B cell (primary cell): ENCODE data around the gene TGFB1. TPM values are rescaled to one million over a fixed set of nuclear protein-coding genes. Genes with fewer than 3 reads are reported as not detected.
A peak's percentile ranks its signal among the peaks of the same experiment; 100 is the strongest.

Experiments
- ATAC-seq: fragments of 200-7000 bp; cut with Tn5 transposase; one replicate; pipeline ENCODE4 v1.10.0; 2021; ENCODE audit warnings: low read depth, mild to moderate bottlenecking, moderate number of reproducible peaks, moderate library complexity
- CTCF ChIA-PET: fragments of 350-600 bp; sonication (Branson Sonifier 250); formaldehyde crosslinking; loops from one replicate; lab custom pipeline; 2021; ENCODE audit warnings: antibody characterized with exemption, inconsistent platforms; lab: Charles Lee
- POLR2A ChIA-PET: fragments of 350-600 bp; sonication (Branson Sonifier 250); formaldehyde crosslinking; loops from one replicate; lab custom pipeline; 2021; ENCODE audit warnings: antibody characterized with exemption; lab: Charles Lee
- DNase-seq: peaks from one replicate; pipeline ENCODE4 v3.0.0; 2013
- H2AFZ ChIP-seq: 2 replicates; pipeline ENCODE4 v1.6.1; 2012; ENCODE audit warnings: mild to moderate bottlenecking, low read depth, low read length; ENCODE audit not compliant: insufficient read depth, poor library complexity, severe bottlenecking
- H3K27ac ChIP-seq, 2 donors: 1 replicate in 1 of 2; 2 replicates in 1 of 2; pipeline ENCODE4 v1.5.1; 2012 to 2013; ENCODE audit warnings: low read length in 2 of 2, mild to moderate bottlenecking in 2 of 2, moderate library complexity in 1 of 2
- H3K27me3 ChIP-seq, 4 experiments: fragments of 200-600 bp in 1 of 4; sonication (generic) in 1 of 4; replicated peaks in 1 of 4; 1 replicate in 2 of 4; 2 replicates in 2 of 4; pipeline versions ENCODE4 v1.6.1 to v1.7.0; 2013 to 2016; ENCODE audit warnings: low read length in 3 of 4, mild to moderate bottlenecking in 2 of 4, mixed read lengths in 1 of 4, moderate library complexity in 1 of 4; ENCODE audit not compliant: insufficient read depth in 4 of 4, control insufficient read depth in 3 of 4; ENCODE audit errors: control extremely low read depth in 1 of 4
- H3K36me3 ChIP-seq, 2 experiments: replicated peaks in 1 of 2; 1 replicate in 1 of 2; 2 replicates in 1 of 2; pipeline versions ENCODE4 v1.6.1 to v1.7.1; 2013; ENCODE audit warnings: low read length in 1 of 2; ENCODE audit not compliant: insufficient read depth in 2 of 2, control insufficient read depth in 1 of 2; ENCODE audit errors: control extremely low read depth in 1 of 2, extremely low read depth in 1 of 2
- H3K4me1 ChIP-seq, 2 donors: fragments of 200-600 bp in 1 of 2; sonication (generic) in 1 of 2; 1 replicate in 1 of 2; 2 replicates in 1 of 2; pipeline versions ENCODE4 v1.5.1 to v1.6.1; 2013 to 2017; ENCODE audit warnings: low read length in 2 of 2; ENCODE audit not compliant: control insufficient read depth in 2 of 2, insufficient read depth in 2 of 2
- H3K4me2 ChIP-seq: replicated peaks from 2 replicates; pipeline ENCODE3; 2012; ENCODE audit warnings: mild to moderate bottlenecking, low read depth, low read length; ENCODE audit not compliant: poor library complexity, severe bottlenecking
- H3K4me3 ChIP-seq, 5 experiments: fragments of 200-600 bp in 1 of 5; sonication (generic) in 1 of 5; 1 replicate in 3 of 5; 2 replicates in 2 of 5; pipeline versions ENCODE4 v1.5.1 to v1.7.0; 2011 to 2016; ENCODE audit warnings: low read length in 4 of 5, mild to moderate bottlenecking in 4 of 5, low read depth in 2 of 5, control low read depth in 1 of 5, moderate library complexity in 1 of 5; ENCODE audit not compliant: insufficient read depth in 1 of 5; ENCODE audit errors: control extremely low read depth in 1 of 5, extremely low read depth in 1 of 5
- H3K79me2 ChIP-seq: fragments of 200-600 bp; sonication (generic); one replicate; pipeline ENCODE4 v1.6.0; 2016; ENCODE audit warnings: low read length; ENCODE audit not compliant: control insufficient read depth, insufficient read depth
- H3K9ac ChIP-seq: fragments of 200-600 bp; sonication (generic); 2 replicates; pipeline ENCODE4 v1.6.1; 2017; ENCODE audit warnings: mild to moderate bottlenecking, low read length, moderate library complexity
- H3K9me3 ChIP-seq, 3 donors: one replicate each; pipeline versions ENCODE4 v1.6.1 to v1.7.1; 2013; ENCODE audit warnings: low read length in 2 of 3; ENCODE audit not compliant: control insufficient read depth in 2 of 3, insufficient read depth in 1 of 3; ENCODE audit errors: control extremely low read depth in 1 of 3
- H4K20me1 ChIP-seq: 2 replicates; pipeline ENCODE4 v1.6.0; 2012; ENCODE audit warnings: mild to moderate bottlenecking, low read length; ENCODE audit not compliant: insufficient read depth, control insufficient read depth, poor library complexity, severe bottlenecking
- H3K27ac Mint-ChIP-seq: one replicate; pipeline ENCODE4 v1.8.0; 2021; ENCODE audit warnings: mixed read lengths
- H3K27me3 Mint-ChIP-seq: one replicate; pipeline ENCODE4 v1.8.0; 2021; ENCODE audit warnings: mixed read lengths
- H3K4me1 Mint-ChIP-seq: one replicate; pipeline ENCODE4 v1.8.0; 2021; ENCODE audit warnings: mixed read lengths
- H3K4me3 Mint-ChIP-seq: one replicate; pipeline ENCODE4 v1.8.0; 2021; ENCODE audit warnings: mixed read lengths
- H3K9me3 Mint-ChIP-seq: one replicate; pipeline ENCODE4 v1.8.0; 2022; ENCODE audit warnings: mixed read lengths; ENCODE audit not compliant: insufficient read depth
- CTCF ChIP-seq: fragments of 200-600 bp; IDR thresholded peaks from one replicate; pipeline ENCODE4 v1.8.0; 2022; ENCODE audit warnings: antibody characterized with exemption, mild to moderate bottlenecking
- EZH2 ChIP-seq: IDR thresholded peaks from 2 replicates; pipeline ENCODE4 v1.6.1; 2012; ENCODE audit warnings: borderline replicate concordance, low read depth, mild to moderate bottlenecking, moderate library complexity, low read length; ENCODE audit not compliant: insufficient read depth, poor library complexity, severe bottlenecking
- WGBS: methylation state at CpG from one replicate; pipeline ENCODE4 v1.1.5; 2013; ENCODE audit warnings: missing lambda C conversion rate; ENCODE audit not compliant: insufficient coverage; 5-methylcytosine and 5-hydroxymethylcytosine counted together
- intact Hi-C: fragments of 100-400 bp; cut with micrococcal nuclease; formaldehyde crosslinking; loops from one replicate; pipeline ENCODE4 v1.10.0; 2022
- polyA plus RNA-seq: library from polyadenylated mRNA; depleted of rRNA; stranded (reverse); fragments of >200 nt; gene quantifications from 2 replicates; pipeline ENCODE4 v1.2.3, GENCODE V29; 2012
- total RNA-seq, 2 donors: library from RNA; stranded (reverse); fragments of 120-200 nt in 1 of 2; gene quantifications; 1 replicate in 1 of 2; 2 replicates in 1 of 2; pipeline versions ENCODE4 v1.2.3 to v1.2.4, GENCODE V29; 2013 to 2022

The TGFB1 gene
- total and polyA plus RNA-seq, 2 donors (not counting 1 experiment from before 2014, with no cell fraction given), result 109 to 120 TPM

- DNase-seq (no peak), ATAC-seq (no peak)
- no peaks in the 10 kb centered on the region for H3K27me3 Mint-ChIP-seq
- H3K79me2 ChIP-seq, result peaks cover 40% of the 10 kb centered on the region
- H3K9me3 Mint-ChIP-seq, result no peaks in the 10 kb centered on the region
- 93% methylated on average over 1 of the region's 1 CpG for WGBS
- no peak overlapping the region for H2AFZ ChIP-seq
- H3K4me2 ChIP-seq, result no peak overlapping the region
- H3K27ac ChIP-seq, result no peak overlapping the region
- TF ChIP-seq CTCF (no peak), EZH2 (no peak)
- peaks cover 36% of the 10 kb centered on the region for H4K20me1 ChIP-seq
- intact Hi-C loops, result no loop called here
- peak overlapping the region; percentile 83 for H3K27ac Mint-ChIP-seq
- ChIA-PET CTCF (interaction anchor here (0.6 to 7.6 kb wide), 9 partner anchors 9 to 221 kb away, joined by 3 to 130 read pairs (median 4); partner anchors contain the start of genes B9D2, CCDC97, CEACAM21 and DMAC2), POLR2A (interaction anchor here (0.5 to 5.0 kb wide), 3 partner anchors 9 to 952 kb away, joined by 4 to 69 read pairs (median 4); partner anchors contain the start of gene B9D2)
- no peak overlapping the region for H3K4me3 ChIP-seq
- H3K4me3 Mint-ChIP-seq, result peak overlapping the region; percentile 56
- H3K4me1 Mint-ChIP-seq, result peaks cover 31% of the 10 kb centered on the region
- no peaks in the 10 kb centered on the region for H3K27me3 ChIP-seq
- H3K9ac ChIP-seq, result no peak overlapping the region
- H3K9me3 ChIP-seq, result no peaks in the 10 kb centered on the region
- H3K4me1 ChIP-seq, result peaks cover 13 to 17% of the 10 kb centered on the region in 2 donors
- H3K36me3 ChIP-seq, result no peaks in the 10 kb centered on the region
These were observed 1.3 kb upstream of the TGFB1 start for GRCh38 chr19:41355035-41355434.

DNA sequence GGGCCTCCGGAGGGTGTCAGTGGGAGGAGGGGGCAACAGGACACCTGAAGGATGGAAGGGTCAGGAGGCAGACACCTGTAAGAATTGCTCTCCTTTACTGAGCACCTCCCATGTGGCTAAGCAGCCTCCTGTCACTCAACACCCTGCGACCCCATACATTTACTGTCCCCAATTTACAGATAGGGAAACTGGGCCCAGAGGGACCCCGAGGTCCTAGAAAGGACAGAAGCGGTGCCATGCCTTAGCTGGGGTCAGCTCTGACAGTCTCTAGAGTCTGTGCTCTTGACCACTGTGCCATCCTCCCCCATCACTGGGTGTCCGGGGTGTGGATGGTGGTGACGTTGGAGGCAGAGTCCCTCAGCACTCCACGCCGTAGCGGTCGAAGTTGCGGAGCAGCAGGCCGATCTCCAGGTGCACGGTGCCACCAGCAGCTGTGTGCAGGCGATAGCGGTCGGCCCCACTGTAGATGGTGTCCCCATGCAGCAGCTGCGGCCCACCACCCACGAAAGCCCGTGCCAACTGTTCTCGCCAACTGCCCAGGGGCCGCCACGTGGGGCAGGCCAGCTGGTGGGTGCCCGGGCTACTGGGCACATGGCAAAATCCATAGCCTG is 726 bp upstream of the TGFB1 start:
- H3K4me1 Mint-ChIP-seq, result peaks cover 36% of the 10 kb centered on the region
- no peaks in the 10 kb centered on the region for H3K9me3 Mint-ChIP-seq
- peak overlapping the region; percentile 33 for H3K4me3 Mint-ChIP-seq
- no peaks in the 10 kb centered on the region for H3K9me3 ChIP-seq
- peak overlapping the region; percentile 83 for H3K27ac Mint-ChIP-seq
- intact Hi-C loops, result loop anchor here (1.0 kb wide), 2 partner anchors 10 to 46 kb away; partner anchors contain the start of gene B9D2
- H3K36me3 ChIP-seq, result peaks cover 0 to 5% of the 10 kb centered on the region in 2 experiments
- CTCF ChIA-PET, result interaction anchor here (0.6 to 7.6 kb wide), 9 partner anchors 10 to 221 kb away, joined by 3 to 130 read pairs (median 4); partner anchors contain the start of genes B9D2, CCDC97, CEACAM21 and DMAC2
- H2AFZ ChIP-seq, result peak overlapping the region; percentile 66
- peak overlapping the region; percentile 51 to 71 for H3K27ac ChIP-seq
- ATAC-seq (no peak), DNase-seq (peak; percentile 56)
- peak overlapping the region in 1 of 5 experiments; percentile 12 for H3K4me3 ChIP-seq
- H3K79me2 ChIP-seq, result peaks cover 41% of the 10 kb centered on the region
- peak; percentile 50 for TF ChIP-seq CTCF
- TF ChIP-seq EZH2, result no peak
- peaks cover 19 to 23% of the 10 kb centered on the region in 2 donors for H3K4me1 ChIP-seq
- peak overlapping the region; percentile 95 for H3K4me2 ChIP-seq
- H3K27me3 Mint-ChIP-seq, result no peaks in the 10 kb centered on the region
- POLR2A ChIA-PET, result interaction anchor here (1.2 to 5.0 kb wide), 2 partner anchors 10 to 27 kb away, joined by 4 to 69 read pairs; partner anchors contain the start of gene B9D2
- WGBS, result 94% methylated on average over 20 of the region's 23 CpGs
- no peaks in the 10 kb centered on the region for H3K27me3 ChIP-seq
- H4K20me1 ChIP-seq, result peaks cover 42% of the 10 kb centered on the region
- H3K9ac ChIP-seq, result no peak overlapping the region
